ENCODE data around the gene ATR.
A peak's percentile ranks its signal among the peaks of the same experiment; 100 is the strongest.

The ATR gene

GRCh38 chr3:142530296-142530695 is 48.2 kb downstream of the ATR start:
- TF ChIP-seq SPI1 (IDR thresholded peaks at IDR 0.05; ENCODE audit: borderline replicate concordance, low read depth) = no peak
- TF ChIP-seq REST (IDR thresholded peaks at IDR 0.05; ENCODE audit: insufficient replicate concordance, low read depth) = no peak
- no peak overlapping the region for H3K27ac ChIP-seq (replicated peaks)
- DNase-seq (ENCODE audit: low read depth in 1 of 2, low spot score in 1 of 2) = peak in 1 of 2 experiments; percentile 30
- H3K27me3 ChIP-seq (ENCODE audit: insufficient read depth, poor library complexity, severe bottlenecking) = no peaks in the 10 kb centered on the region
- no peak overlapping the region for H3K4me3 ChIP-seq (replicated peaks; ENCODE audit: insufficient read depth, low read length)

GRCh38 chr3:142523921-142524566 is 54.5 kb downstream of the ATR start:
- no peak for TF ChIP-seq GABPA (IDR thresholded peaks at IDR 0.05; ENCODE audit: low read depth)
- TF ChIP-seq CTCF (IDR thresholded peaks at IDR 0.05; ENCODE audit: insufficient read depth, low read length) = no peak
- no peak for TF ChIP-seq REST (IDR thresholded peaks at IDR 0.05; ENCODE audit: insufficient replicate concordance, low read depth)
- TF ChIP-seq POLR2AphosphoS5 (IDR thresholded peaks at IDR 0.05; ENCODE audit: low read depth) = no peak
- TF ChIP-seq SPI1 (IDR thresholded peaks at IDR 0.05; ENCODE audit: borderline replicate concordance, low read depth) = no peak
- DNase-seq (ENCODE audit: low read depth in 1 of 2, low spot score in 1 of 2) = no peak
- H3K27ac ChIP-seq (replicated peaks) = no peak overlapping the region
- no peaks in the 10 kb centered on the region for H3K27me3 ChIP-seq (ENCODE audit: insufficient read depth, poor library complexity, severe bottlenecking)
- H3K4me3 ChIP-seq (replicated peaks; ENCODE audit: insufficient read depth, low read length) = no peak overlapping the region

- no peak for DNase-seq (ENCODE audit: low read depth in 1 of 2, low spot score in 1 of 2)
- no peak overlapping the region for H3K27ac ChIP-seq (replicated peaks)
- no peak overlapping the region for H3K4me3 ChIP-seq (replicated peaks; ENCODE audit: insufficient read depth, low read length)
- TF ChIP-seq GABPA (IDR thresholded peaks at IDR 0.05; ENCODE audit: low read depth) = no peak
- no peak for TF ChIP-seq POLR2AphosphoS5 (IDR thresholded peaks at IDR 0.05; ENCODE audit: low read depth)
- TF ChIP-seq CTCF (IDR thresholded peaks at IDR 0.05; ENCODE audit: insufficient read depth, low read length) = no peak
- no peak for TF ChIP-seq SPI1 (IDR thresholded peaks at IDR 0.05; ENCODE audit: borderline replicate concordance, low read depth)
- TF ChIP-seq REST (IDR thresholded peaks at IDR 0.05; ENCODE audit: insufficient replicate concordance, low read depth) = no peak
- H3K27me3 ChIP-seq (ENCODE audit: insufficient read depth, poor library complexity, severe bottlenecking) = no peaks in the 10 kb centered on the region
Observed at GRCh38 chr3:142509079-142509478, 69.5 kb downstream of the ATR start.

Measured in HL-60 (cell line).